UCSD-AML1 (cell line): ENCODE measurements around the gene GPANK1.
A peak's percentile ranks its signal among the peaks of the same experiment; 100 is the strongest.

Experiments
- DNase-seq: peaks from one replicate; lab custom pipeline; 2025; ENCODE audit not compliant: unreplicated experiment; lab: John Stamatoyannopoulos, UW

The GPANK1 gene

GRCh38 chr6:31663126-31663960 is 1.5 kb downstream of the GPANK1 start:
- no peak for DNase-seq

- DNase-seq: no peak
These were observed 2.6 kb downstream of the GPANK1 start for GRCh38 chr6:31662124-31662723.

- no peak for DNase-seq
These were observed 3.3 kb downstream of the GPANK1 start for GRCh38 chr6:31661262-31662123.

- DNase-seq: peak; percentile 89
These were observed 4.2 kb downstream of the GPANK1 start, which contains the start of gene C6orf47 for GRCh38 chr6:31660381-31661261. Gene C6orf47, minus strand, starts transcription at chr6:31660778. Its CDS starts 831 bp downstream, at chr6:31659947.

GRCh38 chr6:31659649-31660380 is 5.0 kb downstream of the GPANK1 start:
- no peak for DNase-seq

GRCh38 chr6:31658983-31659648 is 5.7 kb downstream of the GPANK1 start:
- DNase-seq: no peak

GRCh38 chr6:31658158-31658688 is 6.6 kb downstream of the GPANK1 start:
- no peak for DNase-seq

- no peak for DNase-seq
These were observed 7.2 kb downstream of the GPANK1 start for GRCh38 chr6:31657406-31658157.

- DNase-seq: no peak
These were observed 9.2 kb downstream of the GPANK1 start, which contains the start of gene APOM for GRCh38 chr6:31655349-31656237. Gene APOM, plus strand, starts transcription at chr6:31655894. Its CDS starts 73 bp downstream, at chr6:31655967.

- no peak for DNase-seq
These were observed 10.0 kb downstream of the GPANK1 start for GRCh38 chr6:31654574-31655348.

GRCh38 chr6:31652925-31653724 is 11.7 kb downstream of the GPANK1 start:
- no peak for DNase-seq

- no peak for DNase-seq
These were observed 13.1 kb downstream of the GPANK1 start for GRCh38 chr6:31651602-31652191.

GRCh38 chr6:31645325-31645724 is 19.5 kb downstream of the GPANK1 start:
- DNase-seq: no peak

- DNase-seq: no peak
These were observed 20.9 kb downstream of the GPANK1 start for GRCh38 chr6:31643818-31644454.
